K562 (cell line): Measurements from ENCODE around the gene TRMT112. TPM values are rescaled to one million over a fixed set of nuclear protein-coding genes. Genes with fewer than 3 reads are reported as not detected.

ENCODE experiments used
- ADNP ChIP-seq: fragments of 200-800 bp; sonication (Bioruptor generic); IDR thresholded peaks from 2 replicates; pipeline ENCODE4 v1.6.1; 2016; ENCODE audit warnings: missing genetic modification characterization, missing compliant biosample characterization
- ATF1 ChIP-seq, 2 experiments: fragments of 450-650 bp in 1 of 2; IDR thresholded peaks; 2 replicates each; pipeline ENCODE4 v1.6.1; 2016; ENCODE audit warnings: missing compliant biosample characterization in 1 of 2, missing genetic modification characterization in 1 of 2
- CCNT2 ChIP-seq: IDR thresholded peaks from 2 replicates; pipeline ENCODE4 v1.6.1; 2011; ENCODE audit warnings: borderline replicate concordance, low read depth, mild to moderate bottlenecking, moderate library complexity, mixed read lengths, low read length; ENCODE audit not compliant: insufficient read length; ENCODE audit errors: extremely low read depth
- CEBPB ChIP-seq: fragments of 450-650 bp; IDR thresholded peaks from 2 replicates; pipeline ENCODE4 v1.6.1; 2016; ENCODE audit warnings: missing genetic modification characterization, missing compliant biosample characterization
- CHD4 ChIP-seq: fragments of 200-600 bp; sonication (generic); IDR thresholded peaks from 3 replicates; pipeline ENCODE4 v1.6.1; 2012; ENCODE audit warnings: low read depth, mild to moderate bottlenecking, mixed read lengths, low read length, inconsistent platforms; ENCODE audit not compliant: insufficient read depth, insufficient replicate concordance, poor library complexity, severe bottlenecking
- CREM ChIP-seq: IDR thresholded peaks from 2 replicates; pipeline ENCODE4 v1.6.1; 2014; ENCODE audit warnings: antibody characterized with exemption, low read depth
- DACH1 ChIP-seq: fragments of 450-650 bp; IDR thresholded peaks from 2 replicates; pipeline ENCODE4 v1.6.1; 2018; ENCODE audit not compliant: partially characterized antibody
- DPF2 ChIP-seq: fragments of 450-650 bp; IDR thresholded peaks from 2 replicates; pipeline ENCODE4 v1.6.1; 2016
- HDAC1 ChIP-seq, 2 experiments: fragments of 450-650 bp; IDR thresholded peaks; 2 replicates each; pipeline ENCODE4 v1.6.1; 2016 to 2017; ENCODE audit warnings: inconsistent platforms in 1 of 2, mild to moderate bottlenecking in 1 of 2, moderate library complexity in 1 of 2
- KDM1A ChIP-seq, 2 experiments: fragments of 450-650 bp; IDR thresholded peaks; 2 replicates each; pipeline ENCODE4 v1.6.1; 2016; ENCODE audit warnings: mild to moderate bottlenecking in 2 of 2
- LEF1 ChIP-seq: fragments of 450-650 bp; IDR thresholded peaks from 2 replicates; pipeline ENCODE4 v1.6.1; 2016; ENCODE audit warnings: mild to moderate bottlenecking
- MTA1 ChIP-seq: fragments of 450-650 bp; IDR thresholded peaks from 2 replicates; pipeline ENCODE4 v1.6.1; 2017; ENCODE audit warnings: borderline replicate concordance
- NR2C2 ChIP-seq, 2 experiments: fragments of 200-800 bp in 1 of 2; sonication (Bioruptor generic) in 1 of 2; sonication (generic) in 1 of 2; formaldehyde crosslinking in 1 of 2; IDR thresholded peaks; 2 replicates each; pipeline versions ENCODE4 v1.6.1 to v1.8.0; 2016 to 2022; ENCODE audit warnings: mild to moderate bottlenecking in 1 of 2, missing compliant biosample characterization in 1 of 2, missing genetic modification characterization in 1 of 2, missing genetic modification reagents in 1 of 2
- PHF20 ChIP-seq: fragments of 450-650 bp; IDR thresholded peaks from 2 replicates; pipeline ENCODE4 v1.6.1; 2018; ENCODE audit not compliant: partially characterized antibody
- RBBP5 ChIP-seq: fragments of 200-600 bp; sonication (generic); IDR thresholded peaks from 2 replicates; pipeline ENCODE4 v1.6.1; 2012; ENCODE audit warnings: borderline replicate concordance, mild to moderate bottlenecking, low read length, control low read depth, inconsistent platforms; ENCODE audit not compliant: insufficient read depth, poor library complexity, severe bottlenecking
- RBM25 ChIP-seq: fragments of 200-400 bp; formaldehyde crosslinking; IDR thresholded peaks from 2 replicates; pipeline ENCODE4 v1.6.1; 2018; ENCODE audit warnings: low read length, low read depth, moderate library complexity; ENCODE audit not compliant: severe bottlenecking
- SMARCA5 ChIP-seq: fragments of 450-650 bp; IDR thresholded peaks from 2 replicates; pipeline ENCODE4 v1.6.1; 2016
- SMARCC2 ChIP-seq: fragments of 450-650 bp; IDR thresholded peaks from 2 replicates; pipeline ENCODE4 v1.6.1; 2017; ENCODE audit warnings: antibody characterized with exemption, moderate library complexity, mild to moderate bottlenecking, low read depth
- SRSF1 ChIP-seq: fragments of 200-400 bp; formaldehyde crosslinking; IDR thresholded peaks from 2 replicates; pipeline ENCODE4 v1.6.1; 2017; ENCODE audit warnings: mild to moderate bottlenecking, low read depth, low read length, moderate library complexity
- ZNF184 ChIP-seq: sonication (generic); formaldehyde crosslinking; IDR thresholded peaks from 2 replicates; pipeline ENCODE4 v1.5.0; 2020; ENCODE audit warnings: missing genetic modification reagents
- ZNF830 ChIP-seq: fragments of 250-450 bp; sonication (Bioruptor Pico); IDR thresholded peaks from 2 replicates; pipeline ENCODE4 v1.5.0; 2021; ENCODE audit warnings: mild to moderate bottlenecking
- polyA plus RNA-seq, 8 experiments: library from polyadenylated mRNA; depleted of rRNA in 4 of 8; stranded (reverse) in 5 of 8; unstranded in 3 of 8; fragments of >200 nt; fragmentation: Nextera tagmentation in 2 of 8; fragmentation: Illumina TruSeq in 1 of 8; extraction: Ambion mirVana in 2 of 8; extraction: Trizol in 1 of 8; gene quantifications; 2 replicates each; pipeline versions ENCODE4 v1.2.1 to v1.2.3, GENCODE V29; 2011 to 2014; ENCODE audit warnings: inconsistent platforms in 1 of 8, missing spikeins in 1 of 8
- total RNA-seq, 7 experiments: library from RNA; depleted of rRNA in 6 of 7; stranded (reverse); fragments of >200 nt in 6 of 7; fragmentation: Illumina TruSeq in 2 of 7; extraction: Trizol in 2 of 7; gene quantifications; 2 replicates each; pipeline versions ENCODE4 v1.2.1 to v1.2.3, GENCODE V29; 2011 to 2021; ENCODE audit warnings: low replicate concordance in 1 of 7
- TF ChIP-seq, protein P1 (sequence below), 2 experiments: fragments of 450-650 bp in 1 of 2; sonication (generic) in 1 of 2; formaldehyde crosslinking in 1 of 2; IDR thresholded peaks in 1 of 2; conservative IDR thresholded peaks in 1 of 2; 2 replicates each; pipeline versions ENCODE4 v1.6.1 to v1.8.1; 2016 to 2023; ENCODE audit warnings: mild to moderate bottlenecking in 2 of 2, moderate library complexity in 2 of 2, inconsistent platforms in 1 of 2, missing genetic modification reagents in 1 of 2
- TF ChIP-seq, protein P2 (sequence below): sonication (generic); formaldehyde crosslinking; IDR thresholded peaks from 2 replicates; pipeline ENCODE4 v1.8.0; 2022; ENCODE audit warnings: missing genetic modification reagents, mild to moderate bottlenecking, moderate library complexity, borderline replicate concordance
- TF ChIP-seq, protein P3 (sequence below): sonication (generic); formaldehyde crosslinking; IDR thresholded peaks from 2 replicates; pipeline ENCODE4 v1.8.0; 2022; ENCODE audit warnings: mild to moderate bottlenecking, missing genetic modification reagents

TRMT112 gene
- total and polyA plus RNA-seq, 9 of the 15 experiments (the other 6 are each of a cell fraction or from before 2014, with no cell fraction given), result 162 to 444 (median 300) TPM

DNA sequence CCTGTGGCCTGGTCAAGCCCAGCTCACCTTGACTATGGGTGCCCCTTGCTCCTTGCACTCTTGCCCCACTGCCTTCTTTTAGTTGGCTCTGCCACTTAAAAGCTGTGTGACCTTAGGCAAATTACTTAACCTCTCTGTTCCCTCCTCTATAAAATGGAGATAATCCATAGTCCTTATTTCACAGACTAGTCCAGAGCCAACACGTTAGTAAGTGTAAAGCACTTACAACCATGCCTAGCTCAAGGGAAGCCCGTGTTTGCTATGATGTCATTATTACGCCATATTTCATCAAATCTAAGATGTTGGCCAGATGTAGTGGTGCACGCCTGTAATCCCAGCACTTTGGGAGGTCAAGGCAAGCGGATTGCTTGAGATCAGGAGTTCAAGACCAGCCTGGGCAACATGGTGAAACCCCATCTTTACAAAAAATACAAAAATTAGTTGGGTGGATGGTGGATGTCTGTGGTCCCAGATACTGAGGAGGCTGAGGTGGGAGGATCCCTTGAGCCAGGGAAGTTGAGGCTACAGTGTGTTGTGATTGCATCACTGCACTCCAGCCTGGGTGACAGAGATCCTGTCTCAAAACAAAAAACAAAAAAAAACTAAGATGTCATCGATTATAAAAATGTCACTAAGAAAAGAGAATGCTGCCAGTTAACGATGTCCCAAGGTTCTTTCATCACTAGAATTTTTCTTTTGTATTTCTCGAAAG lies 20.3 kb upstream of the TRMT112 start (continued):
- TF ChIP-seq CEBPB (tag), result peak; percentile 81
- TF ChIP-seq CCNT2, result no peak
- peak; percentile 97 for TF ChIP-seq SMARCA5
- peak; percentile 85 for TF ChIP-seq CHD4
- no peak for TF ChIP-seq RBBP5
- peak; percentile 27; the same call in 1 of the 2 replicates for TF ChIP-seq LEF1
- TF ChIP-seq, protein P1, sequence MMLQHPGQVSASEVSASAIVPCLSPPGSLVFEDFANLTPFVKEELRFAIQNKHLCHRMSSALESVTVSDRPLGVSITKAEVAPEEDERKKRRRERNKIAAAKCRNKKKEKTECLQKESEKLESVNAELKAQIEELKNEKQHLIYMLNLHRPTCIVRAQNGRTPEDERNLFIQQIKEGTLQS (IDR thresholded peaks at IDR 0.05), result peak; percentile 82
- TF ChIP-seq, protein P1 (CRISPR knock-in tag; conservative IDR thresholded peaks at IDR 0.05), result no peak
- TF ChIP-seq MTA1, result 0 out of 2 replicates have a peak, but pooled peaks have one; percentile 31
- TF ChIP-seq KDM1A (IDR thresholded peaks at IDR 0.05), result peak; percentile 90 to 94
- TF ChIP-seq, protein P2, sequence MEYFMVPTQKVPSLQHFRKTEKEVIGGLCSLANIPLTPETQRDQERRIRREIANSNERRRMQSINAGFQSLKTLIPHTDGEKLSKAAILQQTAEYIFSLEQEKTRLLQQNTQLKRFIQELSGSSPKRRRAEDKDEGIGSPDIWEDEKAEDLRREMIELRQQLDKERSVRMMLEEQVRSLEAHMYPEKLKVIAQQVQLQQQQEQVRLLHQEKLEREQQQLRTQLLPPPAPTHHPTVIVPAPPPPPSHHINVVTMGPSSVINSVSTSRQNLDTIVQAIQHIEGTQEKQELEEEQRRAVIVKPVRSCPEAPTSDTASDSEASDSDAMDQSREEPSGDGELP (CRISPR knock-in tag), result no peak; the same call in 1 of the 2 replicates
- TF ChIP-seq NR2C2 (CRISPR knock-in tag; IDR thresholded peaks at IDR 0.05), result 0 out of 2 replicates have a peak, but pooled peaks have one; percentile 32
- TF ChIP-seq NR2C2 (tag; IDR thresholded peaks at IDR 0.05), result no peak
- TF ChIP-seq PHF20, result peak; percentile 65
- TF ChIP-seq DACH1, result peak; percentile 42
- no peak for TF ChIP-seq SRSF1
- TF ChIP-seq, protein P3, sequence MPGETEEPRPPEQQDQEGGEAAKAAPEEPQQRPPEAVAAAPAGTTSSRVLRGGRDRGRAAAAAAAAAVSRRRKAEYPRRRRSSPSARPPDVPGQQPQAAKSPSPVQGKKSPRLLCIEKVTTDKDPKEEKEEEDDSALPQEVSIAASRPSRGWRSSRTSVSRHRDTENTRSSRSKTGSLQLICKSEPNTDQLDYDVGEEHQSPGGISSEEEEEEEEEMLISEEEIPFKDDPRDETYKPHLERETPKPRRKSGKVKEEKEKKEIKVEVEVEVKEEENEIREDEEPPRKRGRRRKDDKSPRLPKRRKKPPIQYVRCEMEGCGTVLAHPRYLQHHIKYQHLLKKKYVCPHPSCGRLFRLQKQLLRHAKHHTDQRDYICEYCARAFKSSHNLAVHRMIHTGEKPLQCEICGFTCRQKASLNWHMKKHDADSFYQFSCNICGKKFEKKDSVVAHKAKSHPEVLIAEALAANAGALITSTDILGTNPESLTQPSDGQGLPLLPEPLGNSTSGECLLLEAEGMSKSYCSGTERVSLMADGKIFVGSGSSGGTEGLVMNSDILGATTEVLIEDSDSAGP, result no peak
- 0 out of 4 replicates have a peak, but pooled peaks of 1 of the 2 experiments have one; percentile 40 for TF ChIP-seq HDAC1 (IDR thresholded peaks at IDR 0.05)
- TF ChIP-seq RBM25, result peak; percentile 97
- no peak for TF ChIP-seq ATF1 (CRISPR knock-in tag; IDR thresholded peaks at IDR 0.05)
- 0 out of 2 replicates have a peak, but pooled peaks have one; percentile 33 for TF ChIP-seq ATF1 (tag; IDR thresholded peaks at IDR 0.05)
- TF ChIP-seq CREM, result no peak
- peak; percentile 92 for TF ChIP-seq ADNP (tag)
- TF ChIP-seq ZNF830 (CRISPR knock-in tag), result no peak
- TF ChIP-seq SMARCC2, result no peak
- no peak for TF ChIP-seq ZNF184 (CRISPR knock-in tag)
- TF ChIP-seq DPF2, result peak; percentile 39; the same call in 1 of the 2 replicates
